Ramos (cell line): ENCODE measurements around the gene UPK3A.
"Not testable (repeated sequence)": the region's sequence is repeated elsewhere in the genome, so short reads cannot be mapped to it uniquely, and the experiment has no call there.

Experiments
- in situ Hi-C: fragments of 300-500 bp; cut with MboI; formaldehyde crosslinking; loops from one replicate; pipeline ENCODE4 v1.14.3; 2022; ENCODE audit warnings: low sequenced_read_pairs; ENCODE audit not compliant: unreplicated experiment

Gene UPK3A

GRCh38 chr22:45254789-45255278 lies 29.9 kb upstream of the UPK3A start:
- in situ Hi-C loops, result no loop called here

- in situ Hi-C loops, result not testable (repeated sequence)
These were observed 26.8 kb upstream of the UPK3A start for GRCh38 chr22:45257941-45258340.

GRCh38 chr22:45259754-45260394 lies 24.9 kb upstream of the UPK3A start:
- in situ Hi-C loops, result no loop called here

- in situ Hi-C loops, result not testable (repeated sequence)
These were observed 24.4 kb upstream of the UPK3A start for GRCh38 chr22:45260395-45260759.

GRCh38 chr22:45261407-45262088 lies 23.2 kb upstream of the UPK3A start:
- in situ Hi-C loops, result no loop called here

GRCh38 chr22:45262195-45262930 lies 22.4 kb upstream of the UPK3A start:
- in situ Hi-C loops, result no loop called here

- in situ Hi-C loops, result no loop called here
These were observed 21.8 kb upstream of the UPK3A start for GRCh38 chr22:45262931-45263462.

- in situ Hi-C loops, result no loop called here
These were observed 21.1 kb upstream of the UPK3A start for GRCh38 chr22:45263463-45264269.

GRCh38 chr22:45265535-45265934 lies 19.2 kb upstream of the UPK3A start:
- in situ Hi-C loops, result loop anchor here (5.0 kb wide), 2 partner anchors 162 to 287 kb away; no protein-coding TSS in a partner anchor

GRCh38 chr22:45268167-45268957 lies 16.4 kb upstream of the UPK3A start:
- in situ Hi-C loops, result loop anchor here (5.0 kb wide), 2 partner anchors 159 to 284 kb away; no protein-coding TSS in a partner anchor

- in situ Hi-C loops, result loop anchor here (5.0 kb wide), 2 partner anchors 158 to 283 kb away; no protein-coding TSS in a partner anchor
These were observed 15.5 kb upstream of the UPK3A start for GRCh38 chr22:45268958-45269844.

- in situ Hi-C loops, result no loop called here
These were observed 14.4 kb upstream of the UPK3A start for GRCh38 chr22:45270095-45271020.

- in situ Hi-C loops, result no loop called here
These were observed 13.0 kb upstream of the UPK3A start for GRCh38 chr22:45271667-45272201.

GRCh38 chr22:45272498-45272897 lies 12.3 kb upstream of the UPK3A start:
- in situ Hi-C loops, result no loop called here

GRCh38 chr22:45273452-45274075 lies 11.2 kb upstream of the UPK3A start:
- in situ Hi-C loops, result no loop called here

- in situ Hi-C loops, result no loop called here
These were observed 8.1 kb upstream of the UPK3A start for GRCh38 chr22:45276507-45277105.
